ENCODE results near the gene EIF3C. TPM values are rescaled to one million over a fixed set of nuclear protein-coding genes. Genes with fewer than 3 reads are reported as not detected.

Gene EIF3C
- total RNA-seq = 100 to 1,000 TPM; 514 to 536 TPM

GRCh38 chr16:28711220-28712083 lies at the start of gene EIF3C:
EIF3C (plus strand) TSS chr16:28711464; CDS start chr16:28711687, 223 bp downstream.

GRCh38 chr16:28751487-28751886 lies 40.2 kb downstream of the EIF3C start, which contains the start of gene NPIPB9:
NPIPB9 (plus strand) TSS chr16:28751787.

Small RNAs within 50 kb of the gene (microRNA-seq; reads per million reads assigned to microRNA genes)
- gene MIR6862-2 (ENCODE audit: borderline microRNAs expressed, borderline replicate concordance) = not detected

Other genes starting within 250 kb of the EIF3C start
- under 1 TPM; 0.26 to 0.38 TPM for gene NPIPB7, start 239.1 kb upstream of the EIF3C start, total RNA-seq
- gene CLN3, start 219.4 kb upstream of the EIF3C start, total RNA-seq = 10 to 100 TPM; 45.7 to 49.9 TPM
- 10 to 100 TPM; 19.7 to 20.3 TPM for gene APOBR, start 216.8 kb upstream of the EIF3C start, total RNA-seq
- gene IL27, start 204.6 kb upstream of the EIF3C start, total RNA-seq = not detected
- not detected for gene NUPR1, start 172.5 kb upstream of the EIF3C start, total RNA-seq
- 10 to 100 TPM; 39.0 to 42.7 TPM for gene SGF29, start 157.5 kb upstream of the EIF3C start, total RNA-seq
- gene SULT1A2, start 114.4 kb upstream of the EIF3C start, total RNA-seq = under 1 TPM; 0.36 to 0.38 TPM
- gene SULT1A1, start 101.4 kb upstream of the EIF3C start, total RNA-seq = 10 to 100 TPM; 13.2 to 14.7 TPM
- not detected for gene NPIPB8, start 73.4 kb upstream of the EIF3C start, total RNA-seq
- gene NPIPB9, start 40.3 kb downstream of the EIF3C start, total RNA-seq = 1 to 10 TPM; 1.2 to 1.3 TPM
- gene ATXN2L, start 111.5 kb downstream of the EIF3C start, total RNA-seq = 100 to 1,000 TPM; 240 to 248 TPM
- gene TUFM, start 134.9 kb downstream of the EIF3C start, total RNA-seq = 100 to 1,000 TPM; 106 to 111 TPM
- 10 to 100 TPM; 57.7 to 57.9 TPM for gene SH2B1, start 152.4 kb downstream of the EIF3C start, total RNA-seq
- gene ATP2A1, start 167.0 kb downstream of the EIF3C start, total RNA-seq = 1 to 10 TPM in 1 of 2 experiments, under 1 TPM in 1; 0.79 to 1.2 TPM
- 10 to 100 TPM; 20.8 to 22.5 TPM for gene RABEP2, start 213.8 kb downstream of the EIF3C start, total RNA-seq
- gene CD19, start 220.5 kb downstream of the EIF3C start, total RNA-seq = under 1 TPM; 0.13 to 0.70 TPM
- gene NFATC2IP, start 239.5 kb downstream of the EIF3C start, total RNA-seq = 10 to 100 TPM; 96.2 to 97.9 TPM